CD4-positive, alpha-beta T cell (primary cell): ENCODE data around the gene LDLR. TPM values are rescaled to one million over a fixed set of nuclear protein-coding genes. Genes with fewer than 3 reads are reported as not detected.
A peak's percentile ranks its signal among the peaks of the same experiment; 100 is the strongest.

Experiments
- ATAC-seq: fragments of 200-7000 bp; cut with Tn5 transposase; one replicate; pipeline ENCODE4 v1.10.0; 2022; ENCODE audit warnings: mild to moderate bottlenecking; ENCODE audit not compliant: poor library complexity
- CTCF ChIA-PET: fragments of 350-600 bp; sonication (Branson Sonifier 250); formaldehyde crosslinking; loops from one replicate; lab custom pipeline; 2021; ENCODE audit warnings: antibody characterized with exemption, inconsistent platforms; lab: Charles Lee
- POLR2A ChIA-PET: fragments of 350-600 bp; sonication (Branson Sonifier 250); formaldehyde crosslinking; loops from one replicate; lab custom pipeline; 2021; ENCODE audit warnings: antibody characterized with exemption, inconsistent platforms; lab: Charles Lee
- DNase-seq, 14 experiments: peaks; one replicate each; pipeline ENCODE4 v3.0.0-alpha.2; 2013 to 2020; ENCODE audit warnings: mixed read lengths in 2 of 14
- H3K27ac ChIP-seq, 2 donors: one replicate each; pipeline versions ENCODE4 v1.5.1 to v1.7.0; 2013; ENCODE audit warnings: low read length in 2 of 2, low read depth in 1 of 2, mild to moderate bottlenecking in 1 of 2
- H3K27me3 ChIP-seq, 2 experiments: 1 replicate in 1 of 2; 2 replicates in 1 of 2; pipeline versions ENCODE4 v1.6.1 to v1.7.0; 2013; ENCODE audit warnings: low read length in 2 of 2, control low read depth in 1 of 2, mild to moderate bottlenecking in 1 of 2, moderate library complexity in 1 of 2; ENCODE audit not compliant: insufficient read depth in 2 of 2, control insufficient read depth in 1 of 2
- H3K36me3 ChIP-seq: one replicate; pipeline ENCODE4 v1.6.1; 2013; ENCODE audit warnings: low read length, control low read depth; ENCODE audit not compliant: insufficient read depth
- H3K4me1 ChIP-seq: one replicate; pipeline ENCODE4 v1.6.1; 2013; ENCODE audit warnings: low read length, control low read depth; ENCODE audit not compliant: insufficient read depth
- H3K4me3 ChIP-seq: one replicate; pipeline ENCODE4 v1.5.1; 2013; ENCODE audit warnings: mild to moderate bottlenecking, low read length, moderate library complexity
- H3K9me3 ChIP-seq, 2 experiments: 1 replicate in 1 of 2; 2 replicates in 1 of 2; pipeline versions ENCODE4 v1.6.1 to v1.7.0; 2013; ENCODE audit warnings: low read length in 2 of 2, mild to moderate bottlenecking in 2 of 2, control low read depth in 1 of 2, moderate library complexity in 1 of 2; ENCODE audit not compliant: control insufficient read depth in 1 of 2, insufficient read depth in 1 of 2
- H3K27ac Mint-ChIP-seq: one replicate; pipeline ENCODE4 v1.8.0; 2020; ENCODE audit warnings: mixed read lengths
- H3K27me3 Mint-ChIP-seq: one replicate; pipeline ENCODE4 v1.8.0; 2021; ENCODE audit warnings: mixed read lengths
- H3K36me3 Mint-ChIP-seq: one replicate; pipeline ENCODE4 v1.8.0; 2021; ENCODE audit warnings: low read depth, mixed read lengths
- H3K4me1 Mint-ChIP-seq: one replicate; pipeline ENCODE4 v1.8.0; 2021; ENCODE audit warnings: low read depth, mixed read lengths
- H3K4me3 Mint-ChIP-seq: one replicate; pipeline ENCODE4 v1.8.0; 2020; ENCODE audit warnings: mild to moderate bottlenecking, mixed read lengths
- H3K9me3 Mint-ChIP-seq: one replicate; pipeline ENCODE4 v1.8.0; 2020; ENCODE audit warnings: mixed read lengths
- CTCF ChIP-seq: fragments of 200-600 bp; IDR thresholded peaks from one replicate; pipeline ENCODE4 v1.8.0; 2022; ENCODE audit warnings: antibody characterized with exemption, mild to moderate bottlenecking
- intact Hi-C, 2 experiments: fragments of 100-400 bp; cut with DNase I in 1 of 2; cut with micrococcal nuclease in 1 of 2; formaldehyde crosslinking; loops; one replicate each; pipeline versions ENCODE4 v1.15.1 to v1.9.0; 2023 to 2025; cut with DNase I, micrococcal nuclease
- total RNA-seq, 174 experiments: library from RNA in 2 of 174; stranded (reverse) in 2 of 174; gene quantifications; one replicate each; pipeline ENCODE4 v1.2.3 and lab custom pipeline; 2021 to 2026

LDLR gene
- total RNA-seq, 2 experiments from 2014 or later: 32.5 to 34.0 TPM

- no peak for DNase-seq
- POLR2A ChIA-PET: no interaction called here
- no peak overlapping the region for H3K4me3 ChIP-seq
- Mint-ChIP-seq H3K36me3 (peaks cover 4% of the 10 kb centered on the region), H3K9me3 (no peaks in the 10 kb centered on the region), H3K4me1 (peaks cover 17% of the 10 kb centered on the region), H3K27me3 (no peaks in the 10 kb centered on the region), H3K4me3 (no peak overlapping the region), H3K27ac (no peak overlapping the region)
- no peaks in the 10 kb centered on the region for H3K27me3 ChIP-seq
- no peaks in the 10 kb centered on the region for H3K9me3 ChIP-seq
- no peak for ATAC-seq
- CTCF ChIA-PET: no interaction called here
- intact Hi-C loops: no loop called here
- H3K4me1 ChIP-seq: peaks cover 17% of the 10 kb centered on the region
- no peak for TF ChIP-seq CTCF
- no peak overlapping the region for H3K27ac ChIP-seq
- no peaks in the 10 kb centered on the region for H3K36me3 ChIP-seq
Measured at GRCh38 chr19:11152318-11153062, 63.2 kb downstream of the LDLR start.

- H3K4me1 ChIP-seq: peaks cover 17% of the 10 kb centered on the region
- Mint-ChIP-seq H3K27ac (no peak overlapping the region), H3K9me3 (no peaks in the 10 kb centered on the region), H3K4me1 (peaks cover 17% of the 10 kb centered on the region), H3K27me3 (no peaks in the 10 kb centered on the region), H3K4me3 (peak overlapping the region; percentile 80), H3K36me3 (peaks cover 4% of the 10 kb centered on the region)
- TF ChIP-seq CTCF: no peak
- H3K27me3 ChIP-seq: no peaks in the 10 kb centered on the region
- no peaks in the 10 kb centered on the region for H3K9me3 ChIP-seq
- ATAC-seq: no peak
- intact Hi-C loops: loop anchor here in 1 of 2 experiments (5.0 kb wide), 1 partner anchor 43 kb away; the partner anchor contains the start of gene KANK2
- H3K27ac ChIP-seq: no peak overlapping the region
- no peak for DNase-seq
- CTCF ChIA-PET: interaction anchor here (1.0 kb wide), 1 partner anchor 139 kb away, joined by 3 read pairs; no protein-coding TSS in a partner anchor
- no peaks in the 10 kb centered on the region for H3K36me3 ChIP-seq
- POLR2A ChIA-PET: no interaction called here
- no peak overlapping the region for H3K4me3 ChIP-seq
Measured at GRCh38 chr19:11154683-11155047, 65.4 kb downstream of the LDLR start.

- POLR2A ChIA-PET: no interaction called here
- no peaks in the 10 kb centered on the region for H3K27me3 ChIP-seq
- CTCF ChIA-PET: interaction anchor here (1.6 kb wide), 1 partner anchor 30 kb away, joined by 7 read pairs; no protein-coding TSS in a partner anchor
- Mint-ChIP-seq H3K27ac (peak within 1 kb of the TSS; percentile 74), H3K27me3 (no peaks in the 10 kb centered on the region), H3K4me1 (peaks cover 17% of the 10 kb centered on the region), H3K36me3 (peaks cover 4% of the 10 kb centered on the region), H3K9me3 (no peaks in the 10 kb centered on the region), H3K4me3 (peak within 1 kb of the TSS; percentile 90)
- ATAC-seq: peak; percentile 93
- H3K4me1 ChIP-seq: peaks cover 17% of the 10 kb centered on the region
- intact Hi-C loops: loop anchor here in 1 of 2 experiments (5.0 kb wide), 1 partner anchor 42 kb away; the partner anchor contains the start of gene KANK2
- no peak for TF ChIP-seq CTCF
- H3K36me3 ChIP-seq: no peaks in the 10 kb centered on the region
- peak within 1 kb of the TSS; percentile 62 for H3K4me3 ChIP-seq
- peaks cover 0 to 4% of the 10 kb centered on the region in 2 experiments for H3K9me3 ChIP-seq
- peak; percentile 71 to 97 (median 84) for DNase-seq
- H3K27ac ChIP-seq: no peak within 1 kb of the TSS
Measured at GRCh38 chr19:11155373-11156120, 66.3 kb downstream of the LDLR start, which contains the start of gene SPC24. Gene SPC24 (minus strand): TSS chr19:11155782. CDS start chr19:11155776, 6 bp downstream.
